GM18861 (cell line): ENCODE measurements around the gene MGMT.

ENCODE experiments used
- ATAC-seq: cut with Tn5 transposase; IDR thresholded peaks from one replicate; pipeline ENCODE4 v1.9.1; 2021; ENCODE audit not compliant: unreplicated experiment

Gene MGMT

DNA sequence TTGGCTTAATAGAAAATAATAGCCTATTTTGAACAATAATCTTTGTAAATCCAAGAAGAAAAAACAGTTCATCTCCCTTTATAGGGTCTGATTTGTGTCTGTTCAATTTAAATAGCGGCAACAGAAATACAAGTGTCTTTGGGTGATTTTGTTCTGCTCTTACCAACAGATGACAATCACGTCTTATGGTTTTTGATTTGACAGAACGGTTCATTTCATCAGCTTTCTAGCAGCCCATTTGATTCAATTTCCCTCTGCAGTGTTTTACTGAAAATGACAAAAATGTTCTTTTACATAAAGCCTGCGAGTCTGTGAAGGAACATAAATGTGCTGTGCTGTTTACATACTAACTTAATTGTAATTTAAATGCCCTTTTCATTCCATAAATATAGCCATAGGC lies 180.5 kb downstream of the MGMT start:
- ATAC-seq = no peak

DNA sequence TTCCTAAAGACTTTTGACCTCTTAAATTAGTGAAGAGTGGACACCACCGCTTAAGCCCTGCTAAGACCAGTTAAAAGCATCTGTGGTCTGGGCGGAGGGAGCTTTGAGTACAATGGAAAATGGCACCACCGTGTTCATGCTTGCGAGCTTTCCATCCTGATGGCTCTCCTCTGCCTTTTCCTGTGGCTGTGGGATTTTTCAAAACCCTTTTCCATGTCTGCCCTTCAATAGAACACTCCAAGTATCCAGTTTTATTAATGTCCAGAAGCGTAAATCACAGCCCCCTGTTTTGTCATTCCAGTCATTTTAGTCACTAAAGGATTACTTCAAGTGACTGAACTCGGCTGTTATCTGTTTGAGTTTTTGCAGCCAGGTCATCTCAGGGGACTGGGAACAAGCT lies 181.8 kb downstream of the MGMT start:
- no peak for ATAC-seq

DNA sequence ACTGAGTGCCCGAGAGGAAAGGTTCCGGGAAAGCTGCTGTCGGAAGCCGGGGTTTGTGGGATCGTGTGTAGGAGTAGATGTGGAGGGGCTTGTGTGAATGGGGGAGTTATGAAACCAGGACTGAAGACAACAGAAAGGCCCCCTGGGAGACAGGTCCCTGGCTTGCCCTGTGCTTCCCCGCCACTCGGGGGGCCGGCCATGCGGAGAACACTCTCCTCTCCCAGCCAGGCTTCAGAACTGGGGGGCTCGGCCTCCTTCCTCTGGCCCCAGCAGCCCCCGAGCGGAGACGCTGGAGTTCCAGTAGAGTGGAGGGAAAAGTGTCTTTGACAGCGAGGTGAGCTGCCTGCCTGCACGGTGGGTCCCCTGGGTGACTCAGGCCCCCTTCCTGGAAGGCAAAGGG lies 185.0 kb downstream of the MGMT start:
- no peak for ATAC-seq

DNA sequence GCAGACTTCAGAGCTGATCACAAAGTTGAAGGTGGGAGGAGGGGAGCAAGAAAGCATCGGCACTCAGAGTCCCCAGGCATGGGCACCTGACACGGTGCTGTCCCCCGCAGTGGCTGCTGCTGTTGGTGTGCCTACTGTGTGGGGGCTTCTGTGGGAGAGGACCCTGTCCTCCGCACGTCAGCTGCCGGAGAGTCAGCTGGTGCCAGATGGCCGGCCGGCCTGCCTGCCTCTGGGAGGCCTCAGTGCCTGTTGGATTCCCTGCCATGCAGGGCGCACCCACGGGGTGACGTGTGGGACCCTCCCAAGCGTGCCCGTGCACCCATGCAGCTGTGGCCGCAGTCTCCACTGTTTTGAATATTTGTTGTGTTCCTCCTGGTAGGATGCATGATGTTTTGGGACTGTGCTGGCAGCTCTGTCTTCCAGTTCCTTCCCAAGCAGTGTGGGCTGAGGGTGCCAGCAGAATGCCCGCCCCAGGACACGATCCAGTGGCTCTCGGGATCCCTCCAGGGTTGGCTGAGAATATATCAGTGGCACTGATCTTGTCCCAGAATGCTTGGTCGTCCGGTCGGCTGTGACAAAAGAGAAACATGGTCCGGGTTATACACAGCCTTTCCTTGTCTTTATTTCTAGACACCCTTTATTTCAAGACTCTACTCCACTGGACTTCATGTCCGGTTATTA lies 185.6 kb downstream of the MGMT start:
- ATAC-seq = no peak

DNA sequence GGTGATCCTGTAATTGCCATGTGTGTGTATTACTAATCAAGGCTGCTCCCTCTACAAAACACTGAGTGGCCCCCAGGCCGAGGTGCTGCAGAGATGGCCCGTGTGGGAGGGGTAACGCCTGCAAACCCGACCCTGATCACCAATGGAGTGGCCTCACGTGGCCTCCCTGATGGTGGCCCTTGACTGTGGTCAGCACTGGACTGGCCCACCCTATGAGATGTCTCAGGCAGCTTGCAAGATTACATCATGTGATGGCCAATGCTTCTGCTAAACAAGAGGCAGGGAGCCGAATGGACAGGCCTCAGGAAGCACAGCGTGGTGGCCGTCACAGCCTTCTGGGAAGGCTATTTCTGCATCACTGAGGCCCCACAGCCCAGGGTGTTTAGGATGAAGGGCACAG lies 186.4 kb downstream of the MGMT start:
- no peak for ATAC-seq

DNA sequence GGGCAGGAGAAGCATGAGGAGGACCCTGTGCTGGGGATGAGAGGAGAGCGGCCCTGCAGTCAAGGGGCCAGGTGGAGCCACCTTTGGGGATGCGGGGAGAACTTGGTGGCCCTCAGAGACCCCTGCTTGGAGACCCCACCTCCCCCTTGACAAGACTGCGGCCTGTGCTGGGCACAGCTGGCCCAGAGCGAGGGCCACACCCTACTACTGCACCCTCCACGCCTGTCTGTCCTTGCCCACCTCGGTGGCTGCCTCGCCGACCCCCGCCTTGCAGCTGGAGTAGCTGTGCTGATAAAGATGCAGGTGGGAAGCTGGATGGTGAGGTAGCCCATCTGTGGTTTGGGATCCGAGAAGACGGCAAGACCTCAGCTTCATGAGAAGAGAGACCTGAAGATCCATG lies 186.8 kb downstream of the MGMT start:
- ATAC-seq = no peak

DNA sequence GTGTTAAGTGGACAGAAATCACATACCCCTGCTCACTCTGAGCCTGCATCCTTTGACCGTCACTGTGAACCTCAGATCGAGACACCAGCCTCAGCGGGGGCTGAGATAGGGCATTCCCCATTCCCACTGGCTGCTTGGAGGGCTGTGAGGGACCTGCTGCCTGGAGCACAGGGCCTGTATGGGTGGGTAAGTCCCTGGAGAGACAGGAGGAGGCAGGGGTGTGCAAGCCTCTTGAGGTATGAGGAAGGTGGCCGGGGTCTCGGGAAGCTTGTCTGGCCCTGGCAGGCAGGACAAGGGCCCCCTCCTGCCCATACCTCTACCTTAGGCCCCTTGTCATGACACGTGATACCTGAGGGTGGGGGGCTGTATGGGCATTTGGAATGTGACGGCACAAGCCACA lies 187.4 kb downstream of the MGMT start:
- no peak for ATAC-seq

DNA sequence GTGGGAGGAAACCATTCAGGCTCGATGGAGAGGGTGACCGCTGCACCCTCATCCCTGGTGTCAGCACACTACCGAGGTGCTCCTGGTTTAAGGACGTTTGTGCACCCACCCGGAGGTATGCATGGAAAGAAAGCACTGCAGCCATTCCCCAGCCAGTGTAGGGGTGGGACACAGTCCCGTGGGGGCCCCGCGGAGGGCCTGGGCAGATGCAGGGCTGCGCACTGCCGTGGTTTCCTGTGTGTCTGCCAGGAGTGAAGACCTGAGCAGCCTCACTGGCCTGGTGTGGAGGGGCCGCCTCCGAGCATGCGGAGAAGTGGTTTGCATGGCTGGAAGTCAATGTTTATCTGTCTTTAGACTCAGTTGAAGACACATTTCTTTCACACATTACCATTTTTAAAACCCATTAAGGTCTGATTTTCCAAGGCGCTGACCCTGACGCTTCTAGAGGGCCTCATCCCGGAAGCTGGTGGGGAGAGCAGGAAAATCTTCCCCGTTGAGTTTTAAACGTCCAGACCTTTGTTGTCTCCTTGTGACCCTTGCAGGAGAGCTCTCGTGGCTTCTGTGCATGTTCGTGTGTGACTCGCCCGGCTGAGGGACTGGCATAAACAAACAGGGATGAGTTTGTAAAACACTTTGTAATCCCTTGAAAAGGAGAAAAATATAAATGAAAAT lies 188.1 kb downstream of the MGMT start:
- no peak for ATAC-seq

DNA sequence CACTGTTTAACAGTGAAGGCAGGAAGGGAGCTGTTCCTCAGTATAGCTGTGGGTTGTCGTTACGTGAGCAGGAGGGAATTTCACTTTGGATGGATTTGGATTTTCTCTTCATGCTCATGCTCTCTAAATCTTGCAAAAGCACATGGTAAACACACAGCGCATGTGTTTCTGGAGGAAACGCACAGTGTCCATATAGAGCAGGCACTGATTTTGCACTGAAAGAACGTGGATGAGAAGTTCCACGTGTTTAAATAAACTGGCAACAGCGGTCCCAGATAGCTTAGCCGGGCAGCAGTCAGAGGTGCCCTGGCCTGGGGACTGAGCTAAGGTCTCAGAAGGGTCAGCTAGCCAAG lies 188.6 kb downstream of the MGMT start:
- ATAC-seq = no peak

DNA sequence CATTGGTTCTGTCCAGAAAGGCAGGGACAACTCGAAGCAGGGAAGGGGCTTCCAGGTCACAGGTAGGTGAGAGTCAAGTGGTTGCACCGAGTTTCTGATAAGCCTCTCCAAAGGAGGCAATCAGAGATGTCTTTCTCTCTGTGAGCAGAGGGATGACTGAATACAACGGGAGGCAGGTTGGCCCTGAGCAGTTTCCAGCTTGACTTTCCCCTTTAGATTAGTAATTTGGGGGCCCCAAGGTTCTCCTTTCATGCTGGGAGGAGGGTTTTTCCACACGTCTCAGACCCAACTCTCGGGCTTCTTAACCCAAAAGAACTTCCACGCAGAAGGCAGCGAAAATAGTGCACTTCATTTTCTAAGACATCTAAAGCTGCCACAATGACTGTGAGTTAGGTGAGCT lies 189.6 kb downstream of the MGMT start:
- ATAC-seq = no peak

DNA sequence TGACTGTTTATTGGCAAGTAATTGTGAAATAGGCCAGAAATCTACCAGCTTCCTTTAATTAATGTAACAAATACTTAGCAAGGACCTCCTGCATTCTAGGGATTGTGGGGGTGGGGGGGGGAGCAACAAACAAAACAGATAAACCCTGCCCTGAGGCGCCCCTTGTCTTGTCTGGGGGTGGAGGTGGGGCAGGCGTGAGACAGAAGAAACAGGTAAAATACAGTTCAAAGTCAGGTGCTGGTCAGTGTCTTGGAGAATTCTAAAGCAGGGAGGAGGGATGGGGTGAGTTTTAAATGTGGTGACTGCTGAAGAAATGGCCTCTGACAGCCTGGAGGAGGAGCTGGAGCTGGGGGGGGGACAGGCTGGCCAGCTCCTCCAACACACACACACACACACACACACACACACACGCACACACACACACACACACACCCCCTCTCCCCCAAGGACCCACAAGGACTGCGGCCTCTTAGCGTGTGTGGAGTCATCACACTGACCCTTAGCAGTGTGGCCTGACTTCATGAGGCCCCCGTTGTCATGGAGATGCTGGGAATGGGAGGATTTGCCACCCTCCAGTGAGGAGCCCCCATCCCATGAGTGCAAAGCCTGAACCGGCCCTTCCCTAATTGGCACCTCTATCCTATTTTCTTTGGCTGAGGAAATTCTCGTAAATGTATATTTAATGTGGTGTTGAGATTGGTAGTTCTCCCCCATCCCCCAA lies 190.4 kb downstream of the MGMT start:
- no peak for ATAC-seq

DNA sequence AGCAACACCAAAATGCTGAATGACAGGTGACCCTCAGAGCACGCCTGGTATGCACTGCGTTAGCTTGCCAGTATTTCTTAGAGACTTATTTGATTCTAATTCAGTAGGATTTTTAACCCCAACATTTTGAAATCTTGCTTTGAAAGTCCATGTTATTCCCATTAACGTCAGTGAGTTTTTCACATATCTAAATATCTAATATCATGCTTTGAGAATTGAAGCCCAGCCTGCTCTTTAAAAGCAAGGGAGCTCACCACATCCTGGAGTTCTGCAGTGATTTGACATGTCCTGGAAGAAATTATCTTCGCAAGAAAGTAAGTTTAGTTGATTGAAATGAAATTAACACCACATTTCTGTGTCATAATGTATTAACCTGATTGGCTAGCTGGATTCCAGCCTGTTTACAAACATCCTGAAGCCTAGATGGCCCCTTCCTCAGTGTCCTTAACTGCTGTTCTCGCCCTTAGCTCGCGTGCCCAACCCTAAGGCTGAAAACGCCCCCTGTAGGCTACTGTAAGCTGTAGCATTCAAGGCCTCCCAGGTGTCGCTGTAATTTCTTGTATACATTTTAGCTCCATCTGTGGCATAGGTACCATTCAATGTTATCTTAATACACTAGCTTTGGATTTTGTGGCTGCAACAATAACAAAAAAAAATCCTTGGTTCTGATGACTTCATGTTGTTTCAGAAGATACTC lies 191.5 kb downstream of the MGMT start:
- no peak for ATAC-seq

DNA sequence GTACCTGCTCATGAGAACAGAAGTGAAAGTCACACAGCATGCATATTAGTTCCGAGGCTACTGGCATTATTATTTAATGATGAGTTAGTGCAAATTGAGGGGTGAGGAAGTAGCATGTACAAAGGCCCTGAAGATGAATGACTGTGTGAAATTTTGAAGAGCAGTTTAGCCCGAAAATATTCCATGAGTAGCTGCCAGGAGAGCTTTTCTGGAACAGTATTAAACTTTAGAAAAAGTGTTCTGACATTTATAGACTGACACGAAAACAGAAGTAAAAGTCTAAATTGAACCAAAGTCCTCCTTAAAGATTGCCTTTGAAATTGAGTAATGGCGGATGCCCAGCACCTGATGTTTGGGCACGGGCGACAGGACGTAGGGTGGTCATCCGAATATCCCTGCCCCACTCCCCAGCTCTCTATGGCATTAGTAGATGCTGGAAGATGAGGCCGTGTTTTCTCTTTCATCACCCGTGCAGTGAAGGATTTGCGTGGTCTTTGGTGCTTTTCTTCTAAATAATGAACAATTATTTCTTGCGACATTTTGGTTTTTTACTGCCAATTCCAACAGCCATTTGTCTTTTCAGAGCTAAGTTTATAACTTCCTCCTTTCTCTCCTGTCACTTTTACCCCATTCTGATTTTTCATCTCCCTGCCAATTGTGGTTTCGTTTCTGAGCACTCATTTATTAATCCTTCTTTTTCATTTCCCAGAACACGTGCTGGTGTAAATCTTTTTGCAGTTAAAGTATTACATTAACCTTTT lies 192.6 kb downstream of the MGMT start:
- no peak for ATAC-seq

DNA sequence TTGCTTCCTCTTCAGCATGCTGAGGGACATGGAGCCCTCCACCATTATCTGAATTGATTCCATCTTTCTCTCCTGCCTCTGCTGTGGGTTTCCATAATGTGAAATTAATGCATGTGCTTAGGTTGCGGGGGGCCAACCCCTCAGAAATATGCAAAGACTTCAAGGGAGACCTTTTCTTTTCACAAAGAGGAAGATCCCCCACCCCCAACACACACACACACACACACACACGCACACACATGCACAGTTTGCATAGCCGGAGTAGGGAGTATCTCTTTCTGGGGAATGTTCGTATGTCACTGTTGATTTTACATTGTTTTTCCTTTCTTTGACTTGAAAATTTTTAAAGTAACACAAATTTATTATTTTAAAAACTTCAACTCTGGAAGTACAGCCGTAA lies 193.5 kb downstream of the MGMT start:
- no peak for ATAC-seq

DNA sequence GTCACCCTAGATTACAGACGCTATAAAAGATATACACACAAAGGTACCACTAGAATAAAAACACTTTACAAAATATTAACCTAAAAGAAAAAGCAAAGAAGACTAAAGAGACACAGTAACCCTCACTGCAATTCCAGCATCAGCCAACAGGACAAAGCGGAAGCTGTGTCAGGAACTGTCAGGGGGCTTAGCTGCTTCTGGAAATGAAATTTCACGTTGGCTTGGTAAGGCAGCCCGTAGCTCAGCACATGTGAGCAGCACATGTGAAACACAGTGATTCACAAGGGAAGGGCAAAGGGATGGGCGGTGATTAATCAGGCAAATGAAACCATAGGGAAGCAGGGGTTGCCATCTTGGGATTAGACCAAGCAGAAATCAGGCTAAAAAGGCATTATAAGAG lies 195.4 kb downstream of the MGMT start:
- no peak for ATAC-seq

DNA sequence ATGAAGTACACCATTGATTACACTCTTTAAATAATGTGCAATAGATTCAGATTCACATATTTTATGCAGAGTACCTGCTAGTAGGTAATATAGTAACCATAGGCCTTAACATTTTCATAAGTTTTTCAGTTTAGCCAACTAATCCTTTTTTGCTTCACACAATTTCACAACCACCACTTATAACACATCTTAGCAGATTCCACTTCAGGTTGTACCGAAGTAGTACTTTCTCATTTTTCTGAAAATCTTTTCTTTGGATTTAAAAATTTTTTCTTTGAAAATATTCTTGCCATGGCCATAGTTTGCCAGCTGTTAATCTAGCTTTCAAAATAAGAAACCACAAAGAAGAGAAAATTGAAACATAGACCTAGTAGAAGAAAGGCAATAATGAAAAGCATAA lies 203.1 kb downstream of the MGMT start:
- ATAC-seq = no peak

DNA sequence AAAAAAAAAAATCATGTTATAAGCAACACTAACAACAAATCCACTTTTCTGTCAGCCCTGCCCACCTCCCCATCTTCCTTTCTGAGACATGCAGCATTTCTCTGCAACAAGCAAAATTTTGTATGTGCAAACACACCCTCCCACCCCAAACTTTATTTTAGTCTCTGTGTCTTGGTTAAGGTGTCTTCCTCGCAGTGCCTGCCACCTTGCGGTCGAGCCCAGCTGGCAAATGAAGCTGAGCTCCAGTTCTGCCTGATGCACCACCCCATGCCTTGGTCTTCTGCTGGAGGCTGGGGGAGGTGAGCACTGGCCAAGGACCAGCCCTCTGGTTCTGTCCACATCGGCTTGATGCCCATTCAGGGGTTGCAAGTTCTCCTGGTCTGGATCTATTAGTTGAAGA lies 206.3 kb downstream of the MGMT start:
- no peak for ATAC-seq

DNA sequence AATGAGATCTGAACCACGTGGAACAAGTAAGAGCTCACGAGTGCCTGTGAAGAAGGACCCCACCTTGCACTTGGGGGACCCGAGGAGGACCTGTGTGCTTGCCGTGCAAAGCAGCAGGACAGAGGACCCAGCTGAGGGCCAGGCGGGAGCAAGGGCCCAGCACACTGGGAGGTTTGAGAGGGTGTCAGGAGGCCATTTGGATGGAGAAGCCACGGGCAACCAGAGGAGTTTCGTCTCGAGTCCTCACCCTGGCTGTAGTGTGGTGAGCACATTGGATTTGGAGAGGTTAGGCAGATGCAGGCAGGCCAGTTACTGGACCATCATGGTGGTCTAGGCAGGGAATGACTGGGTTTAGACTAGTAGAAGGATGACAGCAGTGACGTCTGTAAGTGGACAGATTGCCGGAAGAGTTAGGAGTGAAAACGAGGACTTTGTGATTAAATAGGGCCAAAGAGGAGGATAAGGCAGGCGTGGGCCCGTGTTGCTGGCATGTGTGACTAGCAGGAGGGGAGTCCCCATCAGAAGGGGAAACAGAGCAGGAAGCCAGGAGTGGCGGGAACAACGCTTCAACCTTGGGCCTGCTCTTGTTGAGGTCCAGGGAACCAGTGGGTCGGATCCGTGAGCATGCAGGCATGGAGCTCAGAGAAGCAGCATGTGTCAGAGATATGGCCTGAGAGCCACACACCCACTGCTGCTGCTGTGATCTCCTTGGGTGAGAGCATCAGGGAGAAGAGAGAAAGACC lies 208.2 kb downstream of the MGMT start:
- no peak for ATAC-seq

DNA sequence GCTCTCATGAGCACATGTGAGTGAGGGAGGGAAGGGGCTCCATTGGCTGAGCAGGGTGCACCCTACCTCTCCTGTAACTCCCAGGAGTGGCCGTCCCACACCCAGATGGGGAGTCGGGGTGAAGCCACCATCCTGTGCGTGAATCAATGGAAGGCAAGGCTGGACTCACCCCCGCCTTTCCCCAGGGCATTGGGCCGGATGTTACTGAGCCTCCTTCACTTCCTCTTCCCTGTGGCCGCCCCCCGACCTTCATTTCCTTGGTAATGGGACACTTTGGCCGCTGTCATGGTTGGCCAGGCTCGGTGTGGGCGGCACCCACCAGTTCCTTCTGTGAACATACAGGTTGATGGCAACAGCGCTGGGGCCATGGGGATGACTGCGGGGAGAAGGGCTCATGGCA lies 209.0 kb downstream of the MGMT start:
- no peak for ATAC-seq

DNA sequence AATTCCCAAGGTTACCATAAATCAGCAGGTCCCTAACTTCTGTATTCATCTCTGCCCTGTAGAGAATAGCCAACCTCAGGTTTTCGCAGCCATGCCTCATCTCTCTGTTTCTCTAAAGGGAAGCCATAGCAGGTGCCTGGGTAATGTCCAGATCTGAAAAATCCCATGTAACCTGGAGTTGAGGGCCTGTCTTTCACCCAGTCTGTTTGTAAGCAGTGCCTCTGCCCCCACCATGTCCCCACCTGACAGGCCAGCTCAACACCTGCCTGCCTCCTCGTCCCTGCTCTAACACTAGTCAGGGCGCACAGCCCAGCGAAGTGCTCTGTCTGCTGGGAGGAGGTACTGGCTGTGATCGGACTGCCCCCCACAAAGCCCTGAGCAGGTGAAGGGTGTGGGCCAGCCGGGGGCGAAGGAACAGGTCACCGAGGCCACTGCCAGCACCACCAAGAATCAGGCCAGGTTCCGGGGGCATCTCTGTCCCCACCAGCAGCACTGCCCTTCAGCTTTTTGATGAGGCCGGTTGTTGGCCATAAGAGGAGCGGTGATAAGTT lies 210.4 kb downstream of the MGMT start:
- ATAC-seq = no peak
